Neural progenitor cell (in vitro differentiated cells): ENCODE data around the gene DET1.
"Not testable (repeated sequence)": the region's sequence is repeated elsewhere in the genome, so short reads cannot be mapped to it uniquely, and the experiment has no call there.

ENCODE experiments used
- CTCF ChIP-seq: fragments of 200-600 bp; sonication (generic); IDR thresholded peaks from 2 replicates; pipeline ENCODE4 v1.5.1; 2017; ENCODE audit warnings: antibody characterized with exemption, mild to moderate bottlenecking
- EZH2 ChIP-seq: fragments of 200-600 bp; sonication (generic); IDR thresholded peaks from 2 replicates; pipeline ENCODE4 v1.6.1; 2017; ENCODE audit warnings: antibody characterized with exemption, mild to moderate bottlenecking, moderate library complexity
- EZH2phosphoT487 ChIP-seq: fragments of 200-600 bp; sonication (generic); IDR thresholded peaks from 2 replicates; pipeline ENCODE4 v1.6.1; 2017; ENCODE audit warnings: antibody characterized with exemption

GRCh38 chr15:88545578-88546247 lies 768 bp downstream of the DET1 start:
- TF ChIP-seq CTCF, EZH2, EZH2phosphoT487: not testable (repeated sequence)
